Type B pancreatic cell (in vitro differentiated cells): ENCODE data around the gene PNO1. TPM values are rescaled to one million over a fixed set of nuclear protein-coding genes. Genes with fewer than 3 reads are reported as not detected.
A peak's percentile ranks its signal among the peaks of the same experiment; 100 is the strongest.

Experiments used
- DNase-seq: peaks from one replicate; pipeline ENCODE4 v3.0.0; 2021; ENCODE audit warnings: mixed read lengths; ENCODE audit not compliant: unreplicated experiment; ENCODE audit errors: extremely low spot score
- H3K27ac Mint-ChIP-seq: 2 replicates; pipeline ENCODE4 v1.8.0; 2021; ENCODE audit warnings: mild to moderate bottlenecking, mixed read lengths
- H3K27me3 Mint-ChIP-seq: 2 replicates; pipeline ENCODE4 v1.8.0; 2021; ENCODE audit warnings: mixed read lengths
- H3K36me3 Mint-ChIP-seq: 2 replicates; pipeline ENCODE4 v1.8.0; 2021; ENCODE audit warnings: mixed read lengths
- H3K4me1 Mint-ChIP-seq: one replicate; pipeline ENCODE4 v1.8.0; 2021; ENCODE audit warnings: mixed read lengths; ENCODE audit not compliant: unreplicated experiment
- H3K4me3 Mint-ChIP-seq: 2 replicates; pipeline ENCODE4 v1.8.0; 2021; ENCODE audit warnings: mild to moderate bottlenecking, mixed read lengths
- H3K9me3 Mint-ChIP-seq: 2 replicates; pipeline ENCODE4 v1.8.0; 2021; ENCODE audit warnings: mixed read lengths
- total RNA-seq: library from RNA; stranded (reverse); gene quantifications from 2 replicates; pipeline ENCODE4 v1.2.1, GENCODE V29; 2021; ENCODE audit warnings: low replicate concordance
- TF ChIP-seq, protein P1 (sequence below): fragments of 200-600 bp; sonication (generic); conservative IDR thresholded peaks from 2 replicates; pipeline ENCODE4 v1.5.0; 2021; ENCODE audit warnings: antibody characterized with exemption, mild to moderate bottlenecking

PNO1 gene
- total RNA-seq, 1 donor from 2014 or later = 13.5 TPM

- H3K27me3 Mint-ChIP-seq = no peaks in the 10 kb centered on the region
- H3K4me3 Mint-ChIP-seq = no peak overlapping the region
- TF ChIP-seq, protein P1, sequence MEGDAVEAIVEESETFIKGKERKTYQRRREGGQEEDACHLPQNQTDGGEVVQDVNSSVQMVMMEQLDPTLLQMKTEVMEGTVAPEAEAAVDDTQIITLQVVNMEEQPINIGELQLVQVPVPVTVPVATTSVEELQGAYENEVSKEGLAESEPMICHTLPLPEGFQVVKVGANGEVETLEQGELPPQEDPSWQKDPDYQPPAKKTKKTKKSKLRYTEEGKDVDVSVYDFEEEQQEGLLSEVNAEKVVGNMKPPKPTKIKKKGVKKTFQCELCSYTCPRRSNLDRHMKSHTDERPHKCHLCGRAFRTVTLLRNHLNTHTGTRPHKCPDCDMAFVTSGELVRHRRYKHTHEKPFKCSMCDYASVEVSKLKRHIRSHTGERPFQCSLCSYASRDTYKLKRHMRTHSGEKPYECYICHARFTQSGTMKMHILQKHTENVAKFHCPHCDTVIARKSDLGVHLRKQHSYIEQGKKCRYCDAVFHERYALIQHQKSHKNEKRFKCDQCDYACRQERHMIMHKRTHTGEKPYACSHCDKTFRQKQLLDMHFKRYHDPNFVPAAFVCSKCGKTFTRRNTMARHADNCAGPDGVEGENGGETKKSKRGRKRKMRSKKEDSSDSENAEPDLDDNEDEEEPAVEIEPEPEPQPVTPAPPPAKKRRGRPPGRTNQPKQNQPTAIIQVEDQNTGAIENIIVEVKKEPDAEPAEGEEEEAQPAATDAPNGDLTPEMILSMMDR = no peak
- peaks cover 14% of the 10 kb centered on the region for H3K36me3 Mint-ChIP-seq
- peak overlapping the region; percentile 23 for H3K27ac Mint-ChIP-seq
- peaks cover 4% of the 10 kb centered on the region for H3K4me1 Mint-ChIP-seq
- DNase-seq = no peak
- H3K9me3 Mint-ChIP-seq = no peaks in the 10 kb centered on the region
Measured at GRCh38 chr2:68178954-68179627, 21.4 kb downstream of the PNO1 start.

DNA sequence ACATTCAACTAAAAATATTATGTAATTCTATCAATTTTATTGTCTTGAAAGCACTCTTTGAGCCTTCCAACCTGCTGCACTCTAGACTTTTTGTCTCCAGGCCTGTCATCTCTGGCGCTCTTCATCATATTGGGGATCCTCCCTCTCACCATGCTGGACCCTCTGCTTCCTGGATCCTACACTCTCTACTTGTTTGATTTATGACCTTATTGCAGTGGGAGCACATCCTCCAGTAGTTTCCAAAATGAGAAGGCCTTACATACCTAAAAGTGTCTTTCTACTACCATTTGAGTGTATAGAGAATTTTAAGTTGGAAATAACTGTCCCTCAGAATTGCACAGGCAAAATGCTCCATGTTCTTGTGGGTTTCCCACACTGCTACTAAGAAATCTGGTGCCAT is 25.2 kb downstream of the PNO1 start:
- Mint-ChIP-seq H3K27ac (no peak overlapping the region), H3K9me3 (no peaks in the 10 kb centered on the region), H3K27me3 (no peaks in the 10 kb centered on the region), H3K4me1 (peaks cover 4% of the 10 kb centered on the region), H3K36me3 (peaks cover 17% of the 10 kb centered on the region), H3K4me3 (no peak overlapping the region)
- DNase-seq = no peak
- TF ChIP-seq, protein P1 = no peak

DNA sequence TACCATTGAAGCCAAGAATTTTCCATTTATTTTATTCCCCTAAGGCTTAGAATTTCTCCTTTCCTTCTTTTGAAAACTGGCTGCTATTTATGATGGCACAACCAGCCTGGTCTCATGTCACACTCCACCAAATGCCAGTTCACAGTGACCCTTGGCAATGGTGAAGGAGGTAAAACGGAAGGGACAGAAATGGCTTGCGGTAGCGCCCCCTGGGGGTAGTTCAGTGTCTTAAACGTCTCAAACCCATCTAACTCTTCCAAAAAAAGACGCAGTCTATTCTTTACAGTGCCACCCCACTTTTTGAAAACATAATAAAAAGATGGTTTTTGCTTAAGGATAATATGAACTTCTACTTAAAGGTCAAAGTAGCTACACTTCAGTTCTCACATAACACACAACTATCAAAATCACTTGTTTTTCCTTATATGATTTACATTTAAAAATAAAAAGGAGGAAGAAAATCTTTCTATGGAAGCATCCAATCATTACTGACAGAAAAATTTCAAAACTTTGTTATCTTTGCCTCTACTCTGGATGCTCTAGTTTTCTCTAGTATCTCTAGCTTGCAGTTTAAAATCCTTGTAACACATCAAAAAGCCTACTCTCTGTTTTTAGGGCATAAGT is 28.0 kb downstream of the PNO1 start:
- Mint-ChIP-seq H3K4me3 (no peak overlapping the region), H3K27ac (no peak overlapping the region), H3K27me3 (no peaks in the 10 kb centered on the region), H3K4me1 (peaks cover 5% of the 10 kb centered on the region), H3K9me3 (no peaks in the 10 kb centered on the region), H3K36me3 (peaks cover 16% of the 10 kb centered on the region)
- no peak for DNase-seq
- TF ChIP-seq, protein P1 = peak; percentile 85

- DNase-seq = no peak
- peaks cover 12% of the 10 kb centered on the region for H3K36me3 Mint-ChIP-seq
- TF ChIP-seq, protein P1 = no peak
- no peaks in the 10 kb centered on the region for H3K27me3 Mint-ChIP-seq
- no peak overlapping the region for H3K4me3 Mint-ChIP-seq
- H3K4me1 Mint-ChIP-seq = peaks cover 8% of the 10 kb centered on the region
- H3K9me3 Mint-ChIP-seq = no peaks in the 10 kb centered on the region
- no peak overlapping the region for H3K27ac Mint-ChIP-seq
Measured at GRCh38 chr2:68187329-68187728, 29.6 kb downstream of the PNO1 start.

DNA sequence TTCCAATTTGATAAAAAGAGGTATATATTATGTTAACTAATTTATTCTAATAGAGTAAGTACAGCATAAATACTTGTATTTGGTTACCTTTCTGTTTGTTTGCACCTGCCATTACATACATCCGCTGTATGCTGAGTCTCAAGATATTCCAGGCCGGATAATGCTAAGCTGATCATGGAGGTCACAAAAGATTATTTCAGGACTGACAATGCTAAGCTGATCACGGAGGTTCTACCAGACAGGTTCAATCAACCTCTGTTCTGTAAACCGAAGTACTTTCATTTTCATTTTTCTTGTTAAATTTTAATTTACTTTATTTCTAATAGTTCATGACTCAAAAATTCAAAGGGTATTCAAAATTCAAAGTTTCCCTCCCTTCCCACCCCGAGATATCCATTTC is 31.1 kb downstream of the PNO1 start:
- Mint-ChIP-seq H3K4me3 (no peak overlapping the region), H3K27ac (no peak overlapping the region), H3K4me1 (peaks cover 13% of the 10 kb centered on the region), H3K36me3 (peaks cover 6% of the 10 kb centered on the region), H3K9me3 (no peaks in the 10 kb centered on the region), H3K27me3 (no peaks in the 10 kb centered on the region)
- TF ChIP-seq, protein P1 = no peak
- no peak for DNase-seq
